ENCODE measurements around the gene CCL19. TPM values are rescaled to one million over a fixed set of nuclear protein-coding genes. Genes with fewer than 3 reads are reported as not detected.

Gene CCL19
- total and polyA plus RNA-seq, 2 of the 8 experiments (the other 6 are each of a cell fraction or from before 2014, with no cell fraction given), result not detected

DNA sequence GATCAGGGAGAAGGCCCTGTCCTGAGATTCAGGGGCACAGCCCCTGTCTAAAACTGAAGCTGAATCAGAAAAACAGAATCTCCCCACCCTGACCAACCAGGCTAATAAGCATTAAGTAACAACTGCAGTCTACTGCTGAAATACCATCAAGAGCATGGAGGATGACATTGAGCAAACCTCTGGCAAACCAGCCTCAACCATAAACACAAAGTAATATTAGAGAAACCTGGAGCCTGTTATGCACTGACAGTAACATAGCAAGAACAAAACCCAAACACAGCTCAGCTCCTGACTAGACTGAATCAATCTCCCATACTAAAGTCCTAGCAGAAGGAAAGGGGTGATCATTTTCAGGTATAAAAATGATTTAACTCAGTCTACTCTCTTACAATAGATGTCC is 43.6 kb upstream of the CCL19 start:
- Histone ChIP-seq H3K4me1 (replicated peaks in 1 of 4; ENCODE audit: control insufficient read depth in 3 of 4, insufficient read depth in 4 of 4, low read length in 3 of 4) (no peaks in the 10 kb centered on the region), H3K23ac (ENCODE audit: insufficient read length) (no peak overlapping the region), H3K36me3 (ENCODE audit: control insufficient read depth in 2 of 4, insufficient read depth in 4 of 4, low read length in 3 of 4) (no peaks in the 10 kb centered on the region), H3K27me3 (replicated peaks in 1 of 4; ENCODE audit: control insufficient read depth in 3 of 4, extremely low read depth in 1 of 4, insufficient read depth in 3 of 4, low read length in 3 of 4) (no peaks in the 10 kb centered on the region), H2BK20ac (ENCODE audit: low read length) (no peak overlapping the region), H2BK15ac (ENCODE audit: low read length) (no peak overlapping the region), H3K4me2 (ENCODE audit: insufficient read depth in 1 of 2, low read depth in 2 of 2, low read length in 2 of 2) (no peak overlapping the region), H2AFZ (ENCODE audit: low read length) (no peak overlapping the region), H3K18ac (ENCODE audit: extremely low read depth, low read length) (no peak overlapping the region), H3K79me1 (ENCODE audit: low read depth, low read length) (no peaks in the 10 kb centered on the region), H3K4me3 (ENCODE audit: extremely low read depth in 1 of 4, insufficient read depth in 2 of 4, low read depth in 3 of 4, low read length in 4 of 4) (no peak overlapping the region), H3K9me3 (ENCODE audit: insufficient read depth in 2 of 2, low read depth in 1 of 2, low read length in 1 of 2) (no peaks in the 10 kb centered on the region), H2AK5ac (ENCODE audit: low read depth, low read length) (no peak overlapping the region), H3K14ac (ENCODE audit: insufficient read length) (no peak overlapping the region), H2BK12ac (ENCODE audit: low read depth, low read length) (no peak overlapping the region), H4K20me1 (replicated peaks in 1 of 2; ENCODE audit: control insufficient read depth in 1 of 2, insufficient read depth in 2 of 2, low read length in 2 of 2) (peaks cover 0 to 2% of the 10 kb centered on the region in 2 experiments), H3K4ac (replicated peaks; ENCODE audit: insufficient read length, low read depth, low read length) (no peak overlapping the region), H4K8ac (ENCODE audit: extremely low read depth, insufficient read depth, low read length) (no peak overlapping the region), H3K56ac (replicated peaks; ENCODE audit: insufficient read length, low read depth, low read length) (no peak overlapping the region), H3K9ac (replicated peaks in 1 of 4; ENCODE audit: extremely low read depth in 1 of 4, low read depth in 3 of 4, low read length in 3 of 4) (no peak overlapping the region), H2BK120ac (replicated peaks; ENCODE audit: low read depth, low read length) (no peak overlapping the region), H4K5ac (ENCODE audit: insufficient read length, low read depth, low read length) (no peak overlapping the region), H2BK5ac (ENCODE audit: low read depth, low read length) (no peak overlapping the region), H4K91ac (replicated peaks; ENCODE audit: insufficient read length, low read length) (no peak overlapping the region), H3K79me2 (ENCODE audit: control insufficient read depth in 1 of 2, insufficient read depth in 2 of 2, low read length in 2 of 2) (no peaks in the 10 kb centered on the region), H3K23me2 (ENCODE audit: low read depth, low read length) (no peaks in the 10 kb centered on the region), H3K27ac (ENCODE audit: low read depth, low read length) (no peak overlapping the region)
- ChIA-PET CTCF (ENCODE audit: partially characterized antibody) (interaction anchor here (1.3 kb wide), 2 partner anchors 26 to 33 kb away, joined by 4 read pairs; no protein-coding TSS in a partner anchor), POLR2A (ENCODE audit: partially characterized antibody) (no interaction called here)
- FAIRE-seq, result no peak
- no peak for DNase-seq (ENCODE audit: low read depth in 1 of 2, low spot score in 2 of 2)
- TF ChIP-seq TCF12 (IDR thresholded peaks at IDR 0.05; ENCODE audit: low read depth, low read length) (no peak), CTBP2 (IDR thresholded peaks at IDR 0.05; ENCODE audit: borderline replicate concordance, insufficient read depth, insufficient read length, low read length) (no peak), POLR2AphosphoS5 (IDR thresholded peaks at IDR 0.05; ENCODE audit: low read depth, low read length) (no peak), HDAC2 (IDR thresholded peaks at IDR 0.05; ENCODE audit: borderline replicate concordance in 1 of 2, low read depth in 2 of 2, low read length in 2 of 2) (no peak), GTF2F1 (IDR thresholded peaks at IDR 0.05; ENCODE audit: borderline replicate concordance, low read depth, low read length) (no peak), RFX5 (IDR thresholded peaks at IDR 0.05; ENCODE audit: borderline replicate concordance, low read depth, low read length) (no peak), SIRT6 (IDR thresholded peaks at IDR 0.05; ENCODE audit: low read length) (no peak)
